GM23248 (cell line): ENCODE data around the gene SLC2A5.

ENCODE experiments used
- EZH2 ChIP-seq: fragments of 200-600 bp; sonication (generic); IDR thresholded peaks from 2 replicates; pipeline ENCODE4 v1.6.1; 2018; ENCODE audit warnings: antibody characterized with exemption, mild to moderate bottlenecking; ENCODE audit not compliant: insufficient read depth, poor library complexity, severe bottlenecking
- EZH2phosphoT487 ChIP-seq: fragments of 200-600 bp; sonication (generic); IDR thresholded peaks from 2 replicates; pipeline ENCODE4 v1.6.1; 2018; ENCODE audit warnings: antibody characterized with exemption, moderate library complexity, mild to moderate bottlenecking, low read depth; ENCODE audit not compliant: insufficient read depth

DNA sequence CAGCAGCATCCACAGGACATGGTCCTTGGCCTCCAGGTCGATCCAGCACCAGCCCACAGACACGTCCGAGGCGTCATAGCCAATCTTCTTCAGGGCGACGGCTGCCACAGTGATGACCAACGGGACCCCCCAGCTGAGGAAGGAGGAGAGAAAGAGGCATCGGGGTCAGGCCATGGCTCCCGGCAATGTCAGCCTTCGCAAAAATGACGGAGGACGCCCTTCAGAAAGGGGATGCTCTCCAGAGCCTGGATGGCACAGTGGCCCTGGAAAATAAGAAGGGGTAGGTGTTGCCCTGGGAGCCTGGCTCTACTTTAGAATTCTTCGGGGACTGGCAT, 41.9 kb upstream of the SLC2A5 start:
- TF ChIP-seq EZH2phosphoT487, result no peak
- no peak for TF ChIP-seq EZH2
